Ishikawa (cell line): ENCODE measurements around the gene SERAC1.

Experiments
- CEBPB ChIP-seq: IDR thresholded peaks from 2 replicates; pipeline ENCODE4 v1.6.1; 2012
- CREB1 ChIP-seq: IDR thresholded peaks from 2 replicates; pipeline ENCODE4 v1.6.1; 2012; ENCODE audit warnings: low read depth
- EGR1 ChIP-seq: IDR thresholded peaks from 2 replicates; pipeline ENCODE4 v1.6.1; 2012
- EP300 ChIP-seq: IDR thresholded peaks from 2 replicates; pipeline ENCODE4 v1.6.1; 2012; ENCODE audit warnings: borderline replicate concordance
- FOXM1 ChIP-seq: IDR thresholded peaks from 2 replicates; pipeline ENCODE4 v1.6.1; 2012; ENCODE audit warnings: low read depth, borderline replicate concordance
- NFIC ChIP-seq: IDR thresholded peaks from 2 replicates; pipeline ENCODE4 v1.6.1; 2012
- RAD21 ChIP-seq: IDR thresholded peaks from 2 replicates; pipeline ENCODE4 v1.6.1; 2012; ENCODE audit warnings: low read depth
- TAF1 ChIP-seq: IDR thresholded peaks from 2 replicates; pipeline ENCODE4 v1.6.1; 2012; ENCODE audit warnings: low read depth, mild to moderate bottlenecking
- TCF12 ChIP-seq: IDR thresholded peaks from 2 replicates; pipeline ENCODE4 v1.6.1; 2012; ENCODE audit warnings: low read depth
- TEAD4 ChIP-seq: IDR thresholded peaks from 2 replicates; pipeline ENCODE4 v1.6.1; 2012
- YY1 ChIP-seq: IDR thresholded peaks from 2 replicates; pipeline ENCODE4 v1.6.1; 2012; ENCODE audit warnings: low read depth
- ZBTB7A ChIP-seq: IDR thresholded peaks from 2 replicates; pipeline ENCODE4 v1.6.1; 2012; ENCODE audit warnings: low read depth
- TF ChIP-seq, protein P1 (sequence below): IDR thresholded peaks from 2 replicates; pipeline ENCODE4 v1.6.1; 2012; ENCODE audit warnings: low read depth, mild to moderate bottlenecking
- TF ChIP-seq, protein P2 (sequence below): IDR thresholded peaks from 2 replicates; pipeline ENCODE4 v1.6.1; 2012
- TF ChIP-seq, protein P3 (sequence below): IDR thresholded peaks from 2 replicates; pipeline ENCODE4 v1.6.1; 2012

The SERAC1 gene

DNA sequence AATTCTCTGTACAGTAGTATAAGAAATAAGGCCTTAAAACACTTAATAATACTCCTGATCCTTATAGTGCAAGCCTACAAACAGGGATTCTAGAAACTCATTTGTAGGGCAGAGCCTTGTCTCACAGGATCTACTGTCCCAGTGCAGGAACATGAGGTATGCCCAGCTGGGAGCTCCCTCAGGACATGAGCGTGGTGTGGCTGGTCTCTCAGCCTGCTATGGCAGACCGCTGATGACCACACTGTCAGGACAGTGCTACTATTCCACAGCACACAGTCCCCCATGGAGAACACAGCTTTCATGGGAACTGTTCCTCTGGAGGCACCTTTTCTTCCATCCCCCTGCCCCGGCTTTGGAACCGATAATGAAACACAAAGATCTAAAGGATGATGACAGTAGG, 53.0 kb downstream of the SERAC1 start:
- TF ChIP-seq EP300 (no peak), CREB1 (no peak), TAF1 (no peak), EGR1 (no peak), RAD21 (no peak), FOXM1 (no peak), NFIC (no peak), TCF12 (no peak), ZBTB7A (no peak), TEAD4 (no peak), CEBPB (no peak), YY1 (no peak)
- TF ChIP-seq, protein P1, sequence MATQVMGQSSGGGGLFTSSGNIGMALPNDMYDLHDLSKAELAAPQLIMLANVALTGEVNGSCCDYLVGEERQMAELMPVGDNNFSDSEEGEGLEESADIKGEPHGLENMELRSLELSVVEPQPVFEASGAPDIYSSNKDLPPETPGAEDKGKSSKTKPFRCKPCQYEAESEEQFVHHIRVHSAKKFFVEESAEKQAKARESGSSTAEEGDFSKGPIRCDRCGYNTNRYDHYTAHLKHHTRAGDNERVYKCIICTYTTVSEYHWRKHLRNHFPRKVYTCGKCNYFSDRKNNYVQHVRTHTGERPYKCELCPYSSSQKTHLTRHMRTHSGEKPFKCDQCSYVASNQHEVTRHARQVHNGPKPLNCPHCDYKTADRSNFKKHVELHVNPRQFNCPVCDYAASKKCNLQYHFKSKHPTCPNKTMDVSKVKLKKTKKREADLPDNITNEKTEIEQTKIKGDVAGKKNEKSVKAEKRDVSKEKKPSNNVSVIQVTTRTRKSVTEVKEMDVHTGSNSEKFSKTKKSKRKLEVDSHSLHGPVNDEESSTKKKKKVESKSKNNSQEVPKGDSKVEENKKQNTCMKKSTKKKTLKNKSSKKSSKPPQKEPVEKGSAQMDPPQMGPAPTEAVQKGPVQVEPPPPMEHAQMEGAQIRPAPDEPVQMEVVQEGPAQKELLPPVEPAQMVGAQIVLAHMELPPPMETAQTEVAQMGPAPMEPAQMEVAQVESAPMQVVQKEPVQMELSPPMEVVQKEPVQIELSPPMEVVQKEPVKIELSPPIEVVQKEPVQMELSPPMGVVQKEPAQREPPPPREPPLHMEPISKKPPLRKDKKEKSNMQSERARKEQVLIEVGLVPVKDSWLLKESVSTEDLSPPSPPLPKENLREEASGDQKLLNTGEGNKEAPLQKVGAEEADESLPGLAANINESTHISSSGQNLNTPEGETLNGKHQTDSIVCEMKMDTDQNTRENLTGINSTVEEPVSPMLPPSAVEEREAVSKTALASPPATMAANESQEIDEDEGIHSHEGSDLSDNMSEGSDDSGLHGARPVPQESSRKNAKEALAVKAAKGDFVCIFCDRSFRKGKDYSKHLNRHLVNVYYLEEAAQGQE = no peak
- TF ChIP-seq, protein P2, sequence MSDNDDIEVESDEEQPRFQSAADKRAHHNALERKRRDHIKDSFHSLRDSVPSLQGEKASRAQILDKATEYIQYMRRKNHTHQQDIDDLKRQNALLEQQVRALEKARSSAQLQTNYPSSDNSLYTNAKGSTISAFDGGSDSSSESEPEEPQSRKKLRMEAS = no peak

DNA sequence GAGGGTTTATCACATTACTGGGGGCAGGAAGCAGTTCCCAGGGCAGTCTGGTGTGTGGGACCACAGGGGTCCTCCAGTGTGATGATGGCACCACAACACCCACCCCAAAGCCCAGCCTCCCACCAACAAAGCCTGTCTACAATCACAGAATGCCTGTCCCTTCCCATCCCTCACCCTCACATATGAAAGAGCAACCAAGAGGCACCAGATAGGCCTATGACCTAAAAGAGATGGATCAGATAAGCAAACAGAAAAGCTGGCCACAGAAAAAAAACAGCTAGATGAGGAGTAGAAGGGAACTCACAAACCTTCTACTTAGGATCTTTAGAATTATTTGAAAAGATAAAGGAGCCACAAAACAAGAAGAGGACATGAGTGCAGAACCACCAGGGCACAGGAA, 54.3 kb downstream of the SERAC1 start:
- TF ChIP-seq, protein P2 = no peak
- TF ChIP-seq CEBPB (no peak), NFIC (no peak), CREB1 (no peak), EGR1 (no peak), ZBTB7A (no peak), FOXM1 (no peak)
- TF ChIP-seq, protein P1 = no peak

DNA sequence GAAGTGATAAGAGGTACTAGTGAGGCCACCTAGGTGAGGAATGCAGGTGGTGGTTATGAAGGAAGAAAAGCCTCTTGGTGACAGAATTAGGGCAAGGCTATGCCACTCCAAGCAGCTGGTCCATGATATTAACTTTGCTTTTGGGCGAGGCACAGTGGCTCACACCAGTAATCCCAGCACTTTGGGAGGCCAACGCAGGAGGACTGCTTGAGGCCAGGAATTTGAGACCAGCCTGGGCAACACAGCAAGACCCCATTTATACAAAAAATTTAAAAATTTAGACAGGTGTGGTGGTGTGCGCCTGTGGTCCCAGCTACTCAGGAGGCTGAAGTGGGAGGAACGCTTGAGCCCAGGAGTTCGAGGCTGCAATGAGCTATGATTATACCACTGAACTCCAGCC, 56.1 kb downstream of the SERAC1 start:
- no peak for TF ChIP-seq EP300
- no peak for TF ChIP-seq TEAD4
- TF ChIP-seq, protein P2 = no peak
- no peak for TF ChIP-seq YY1
- TF ChIP-seq TAF1 = no peak
- no peak for TF ChIP-seq ZBTB7A
- no peak for TF ChIP-seq NFIC
- TF ChIP-seq CEBPB = no peak
- TF ChIP-seq FOXM1 = no peak
- no peak for TF ChIP-seq TCF12
- TF ChIP-seq, protein P1 = no peak

DNA sequence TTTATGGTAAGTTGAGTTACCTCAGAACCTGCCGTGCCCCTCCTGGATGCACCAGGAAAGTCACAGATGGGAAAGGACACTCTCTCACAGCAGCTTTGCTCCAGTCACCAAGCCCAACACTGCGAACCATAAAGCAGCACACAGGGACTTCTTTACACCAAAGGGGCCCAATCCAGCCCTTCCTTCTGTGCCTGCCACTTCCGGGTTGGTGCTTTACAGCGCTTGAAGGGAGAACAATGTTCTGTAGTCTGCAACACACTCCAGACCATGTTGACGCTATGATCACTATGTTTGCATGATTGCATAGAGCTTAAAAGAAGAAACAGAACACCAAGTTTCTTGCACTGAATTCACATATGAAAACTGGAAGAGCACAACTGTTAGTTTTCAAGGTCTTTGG, 57.1 kb downstream of the SERAC1 start:
- TF ChIP-seq EP300 (no peak), TEAD4 (no peak), EGR1 (no peak), CEBPB (no peak), FOXM1 (no peak), TAF1 (no peak), ZBTB7A (no peak), RAD21 (no peak), CREB1 (no peak), NFIC (no peak), YY1 (no peak), TCF12 (no peak)
- TF ChIP-seq, protein P2 = no peak
- TF ChIP-seq, protein P3, sequence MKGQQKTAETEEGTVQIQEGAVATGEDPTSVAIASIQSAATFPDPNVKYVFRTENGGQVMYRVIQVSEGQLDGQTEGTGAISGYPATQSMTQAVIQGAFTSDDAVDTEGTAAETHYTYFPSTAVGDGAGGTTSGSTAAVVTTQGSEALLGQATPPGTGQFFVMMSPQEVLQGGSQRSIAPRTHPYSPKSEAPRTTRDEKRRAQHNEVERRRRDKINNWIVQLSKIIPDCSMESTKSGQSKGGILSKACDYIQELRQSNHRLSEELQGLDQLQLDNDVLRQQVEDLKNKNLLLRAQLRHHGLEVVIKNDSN = no peak
- TF ChIP-seq, protein P1 = no peak
